ENCODE results near the gene RTN4RL1.

Gene RTN4RL1

GRCh38 chr17:1963250-1963649 is 61.9 kb downstream of the RTN4RL1 start:
- no peak for TF ChIP-seq CTCF (IDR thresholded peaks at IDR 0.05)

- TF ChIP-seq CTCF (IDR thresholded peaks at IDR 0.05), result no peak
Measured at GRCh38 chr17:1961189-1961588, 63.9 kb downstream of the RTN4RL1 start.

GRCh38 chr17:1960545-1960912 is 64.6 kb downstream of the RTN4RL1 start:
- no peak for TF ChIP-seq CTCF (IDR thresholded peaks at IDR 0.05)

- TF ChIP-seq CTCF (IDR thresholded peaks at IDR 0.05), result no peak
Measured at GRCh38 chr17:1959871-1960544, 65.1 kb downstream of the RTN4RL1 start.

- TF ChIP-seq CTCF (IDR thresholded peaks at IDR 0.05), result no peak
Measured at GRCh38 chr17:1958134-1958881, 66.8 kb downstream of the RTN4RL1 start.

GRCh38 chr17:1957037-1957436 is 68.1 kb downstream of the RTN4RL1 start:
- TF ChIP-seq CTCF (IDR thresholded peaks at IDR 0.05), result no peak

GRCh38 chr17:1956134-1956533 is 69.0 kb downstream of the RTN4RL1 start:
- TF ChIP-seq CTCF (IDR thresholded peaks at IDR 0.05), result no peak
